ENCODE results near the gene SLC35F2.
A peak's percentile ranks its signal among the peaks of the same experiment; 100 is the strongest.
"Not testable (repeated sequence)": the region's sequence is repeated elsewhere in the genome, so short reads cannot be mapped to it uniquely, and the experiment has no call there.

Gene SLC35F2

GRCh38 chr11:107858217-107859070, at the start of gene SLC35F2:
Gene SLC35F2, minus strand, starts transcription at chr11:107858787. Its CDS starts 20 bp downstream, at chr11:107858767.
- DNase-seq = peak; percentile 90

GRCh38 chr11:107908211-107908610, 49.6 kb upstream of the SLC35F2 start:
- DNase-seq = no peak

GRCh38 chr11:107898270-107898669, 39.7 kb upstream of the SLC35F2 start:
- peak; percentile 7 for DNase-seq

GRCh38 chr11:107882095-107882820, 23.7 kb upstream of the SLC35F2 start:
- DNase-seq = no peak

GRCh38 chr11:107881471-107881870, 22.9 kb upstream of the SLC35F2 start:
- not testable (repeated sequence) for DNase-seq

GRCh38 chr11:107876141-107876540, 17.6 kb upstream of the SLC35F2 start:
- no peak for DNase-seq

- DNase-seq = no peak
Measured at GRCh38 chr11:107864591-107864990, 6.0 kb upstream of the SLC35F2 start.

GRCh38 chr11:107860688-107861087, 2.1 kb upstream of the SLC35F2 start:
- DNase-seq = no peak

GRCh38 chr11:107860240-107860620, 1.6 kb upstream of the SLC35F2 start:
- peak; percentile 31 for DNase-seq

GRCh38 chr11:107859459-107860239, 1.1 kb upstream of the SLC35F2 start:
- peak; percentile 61 for DNase-seq

- no peak for DNase-seq
Measured at GRCh38 chr11:107857550-107858216, 904 bp downstream of the SLC35F2 start.

- no peak for DNase-seq
Measured at GRCh38 chr11:107856981-107857517, 1.5 kb downstream of the SLC35F2 start.

- no peak for DNase-seq
Measured at GRCh38 chr11:107856180-107856980, 2.2 kb downstream of the SLC35F2 start.

GRCh38 chr11:107853070-107853469, 5.5 kb downstream of the SLC35F2 start:
- no peak for DNase-seq

- DNase-seq = no peak
Measured at GRCh38 chr11:107851704-107852310, 6.8 kb downstream of the SLC35F2 start.

- DNase-seq = no peak
Measured at GRCh38 chr11:107849790-107850189, 8.8 kb downstream of the SLC35F2 start.

GRCh38 chr11:107848345-107848744, 10.2 kb downstream of the SLC35F2 start:
- no peak for DNase-seq

GRCh38 chr11:107847184-107847583, 11.4 kb downstream of the SLC35F2 start:
- no peak for DNase-seq

- no peak for DNase-seq
Measured at GRCh38 chr11:107844041-107844440, 14.5 kb downstream of the SLC35F2 start.

- no peak for DNase-seq
Measured at GRCh38 chr11:107842412-107843100, 16.0 kb downstream of the SLC35F2 start.

- no peak for DNase-seq
Measured at GRCh38 chr11:107840129-107840484, 18.5 kb downstream of the SLC35F2 start.

Measured in NCI-H146 (cell line).